K562 treated with DMSO at 1 percent for 12 hours (cell line): ENCODE data around the gene CEBPZOS. TPM values are rescaled to one million over a fixed set of nuclear protein-coding genes. Genes with fewer than 3 reads are reported as not detected.

Source experiments
- total RNA-seq: library from RNA; unstranded; fragments of 300-600 nt; gene quantifications from 2 replicates; pipeline ENCODE4 v1.2.3, GENCODE V29; 2022; ENCODE audit not compliant: insufficient read depth

The CEBPZOS gene
- 17.8 and 27.7 TPM in 2 replicates for total RNA-seq

DNA sequence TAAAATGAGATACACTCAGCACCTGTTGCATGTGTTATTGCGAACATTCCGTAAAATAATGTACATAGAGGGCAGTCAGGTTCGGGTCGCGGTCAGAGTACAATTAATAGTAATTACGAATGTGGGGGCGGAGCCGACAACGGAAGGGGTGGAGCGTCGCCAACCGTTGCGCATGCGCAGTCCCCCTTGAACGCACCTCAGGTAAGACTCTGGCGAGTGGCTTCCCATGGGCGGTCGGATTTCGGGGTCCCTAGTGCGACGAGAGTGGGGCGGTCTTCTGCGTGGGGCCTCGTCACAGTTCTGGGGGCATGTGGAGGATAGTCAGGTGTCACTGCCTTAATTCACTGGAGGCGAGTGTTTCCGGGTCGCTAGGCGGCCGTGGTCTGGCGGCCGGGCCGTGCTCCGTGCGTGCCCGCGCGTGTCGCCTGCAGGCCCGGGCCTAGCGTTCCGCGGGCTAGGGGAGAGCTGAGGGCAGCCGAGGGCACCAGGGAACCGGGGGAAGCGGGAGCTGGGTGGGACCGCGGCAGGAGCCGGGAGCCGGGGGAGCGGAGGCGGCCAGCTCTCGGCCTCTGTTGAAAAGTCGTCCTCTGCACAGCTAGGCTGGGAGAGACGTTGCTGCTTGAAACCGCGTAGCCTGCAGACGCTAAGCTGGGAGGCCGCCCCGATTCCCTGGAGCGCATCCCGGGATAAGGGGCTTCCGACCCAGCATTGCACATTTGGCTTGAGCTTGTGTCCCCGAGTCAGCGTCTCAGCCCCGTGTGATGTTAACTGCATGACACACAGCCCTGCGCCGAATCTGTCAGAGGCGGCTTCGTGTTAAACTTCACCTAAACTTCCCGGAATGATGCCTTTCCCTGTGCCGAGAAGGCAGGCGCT lies at the start of gene CEBPZOS:
Gene CEBPZOS (plus strand): TSS at position 177 of the 876 bp plus-strand sequence. CDS start 3,209 bp downstream, outside the sequence.

DNA sequence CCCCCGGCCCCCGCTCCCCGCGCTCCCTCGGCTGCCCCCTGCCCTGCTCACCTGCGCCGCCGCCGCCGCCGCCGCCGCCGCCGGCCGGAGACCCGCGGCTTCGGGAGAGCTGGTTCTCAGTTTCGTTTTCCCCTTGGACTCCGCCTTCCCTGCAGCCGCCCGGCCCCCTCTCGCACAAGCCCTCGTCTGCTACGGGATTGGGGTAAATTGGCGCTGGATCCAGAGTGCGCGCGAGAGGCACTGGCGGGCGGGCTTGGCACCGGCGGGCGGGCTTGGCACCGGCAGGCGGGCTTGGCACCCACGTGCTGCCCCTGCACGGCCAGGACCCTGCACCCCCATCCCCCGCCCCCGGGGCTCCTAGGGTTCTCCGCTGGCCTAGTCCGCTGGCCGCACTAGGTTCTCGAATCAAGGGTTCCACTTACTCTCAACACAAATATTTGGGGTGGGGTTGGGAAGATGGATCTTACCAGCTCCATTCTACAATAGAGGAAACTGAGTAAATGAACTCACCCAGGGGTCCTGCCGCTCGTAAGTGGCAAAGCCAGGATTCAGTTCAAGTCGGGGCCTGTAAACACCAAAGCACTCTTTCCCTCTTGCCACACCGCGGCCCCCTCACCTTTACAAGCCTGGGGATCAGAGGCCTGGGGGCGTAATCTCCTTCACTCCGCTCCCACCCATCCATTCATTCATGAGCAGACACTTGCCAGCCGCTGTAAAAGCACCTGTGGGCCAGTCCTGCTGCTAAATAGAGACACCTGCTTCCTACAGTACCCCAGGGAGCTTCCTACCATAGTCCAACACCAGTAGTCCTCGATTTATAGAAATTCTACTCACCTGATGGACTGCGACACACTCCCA lies 39.2 kb upstream of the CEBPZOS start, which contains the start of gene EIF2AK2:
Gene EIF2AK2 (minus strand): TSS at position 124 of the 858 bp plus-strand sequence. CDS start 9,174 bp downstream, outside the sequence.

DNA sequence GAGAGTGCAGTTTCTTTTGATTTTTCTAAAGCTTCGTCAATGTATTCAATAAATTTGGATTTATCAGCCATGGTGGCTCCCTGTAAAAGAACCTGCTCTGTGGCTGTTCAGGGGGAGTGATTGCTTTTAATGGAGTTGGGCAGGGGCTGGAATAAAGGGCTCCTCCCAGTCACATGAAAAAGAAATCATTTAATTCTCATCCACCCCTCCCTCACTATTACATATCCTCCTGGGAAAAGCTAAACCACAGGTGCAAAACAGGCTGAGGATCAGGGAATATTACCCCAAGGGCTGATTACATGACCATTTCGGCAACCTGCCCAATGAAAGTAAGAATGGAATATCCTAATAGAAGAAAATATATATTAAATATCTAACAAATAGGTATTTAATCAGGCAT lies 7.7 kb upstream of the CEBPZOS start, which contains the start of gene SULT6B1:
Gene SULT6B1 (minus strand): TSS at position 101 of the 400 bp plus-strand sequence. CDS start 30 bp downstream, at position 71.

DNA sequence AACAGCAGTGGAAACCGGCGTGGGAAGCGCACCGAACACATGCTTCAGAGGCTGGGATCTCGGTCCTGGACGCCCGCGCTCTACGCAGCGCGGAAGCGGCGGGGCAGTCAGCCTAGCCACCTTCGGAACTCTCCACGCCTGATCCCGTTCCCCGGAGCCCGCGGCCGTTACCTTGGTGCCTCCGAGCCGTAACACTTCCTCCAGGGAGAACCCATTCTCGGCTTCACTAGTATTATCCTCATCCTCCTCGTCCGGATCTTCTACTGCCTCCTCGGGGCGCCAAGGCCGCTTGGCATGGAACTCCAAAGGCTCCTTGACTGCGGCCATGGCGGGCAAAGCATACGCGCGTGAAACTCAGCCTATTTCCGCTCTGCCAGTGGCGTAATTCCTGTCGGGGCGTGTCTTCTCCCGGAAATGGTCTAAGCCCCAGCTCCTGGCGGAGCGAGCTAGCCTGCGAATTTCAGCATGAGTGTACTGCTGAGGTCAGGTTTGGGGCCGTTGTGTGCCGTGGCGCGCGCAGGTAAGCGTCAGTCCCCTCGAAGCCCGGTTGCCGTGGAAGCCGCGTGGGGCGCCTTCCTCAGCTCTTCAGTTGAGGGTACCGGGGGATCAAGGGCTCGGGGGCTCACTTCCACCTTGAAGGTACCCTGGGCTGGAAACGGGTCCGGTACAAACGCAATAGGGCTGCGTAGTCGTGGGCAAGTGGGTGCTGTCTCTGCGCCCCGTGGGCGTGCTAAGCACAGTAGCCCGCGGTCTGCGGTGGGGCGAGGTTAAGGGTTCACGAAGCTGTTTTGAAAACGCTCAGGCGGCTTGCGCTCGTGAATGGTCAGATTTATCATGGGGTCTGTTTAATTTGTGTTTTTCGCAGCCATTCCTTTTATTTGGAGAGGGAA lies 35.2 kb downstream of the CEBPZOS start, which contains the start of the genes CEBPZ and NDUFAF7:
Gene CEBPZ (minus strand): TSS at position 356 of the 890 bp plus-strand sequence. CDS start 29 bp downstream, at position 327.
Gene NDUFAF7 (plus strand): TSS at position 418 of the 890 bp plus-strand sequence. CDS start 48 bp downstream, at position 466.

Other genes with a start within 250 kb of the CEBPZOS start
- gene STRN, start 230.0 kb upstream of the CEBPZOS start, total RNA-seq: 2.3 and 14.6 TPM in 2 replicates
- gene HEATR5B, start 112.1 kb upstream of the CEBPZOS start, total RNA-seq: 1.8 and 12.4 TPM in 2 replicates
- 5.0 and 15.5 TPM in 2 replicates for gene GPATCH11, start 112.0 kb upstream of the CEBPZOS start, total RNA-seq
- gene EIF2AK2, start 39.5 kb upstream of the CEBPZOS start, total RNA-seq: 2.7 and 11.6 TPM in 2 replicates
- gene SULT6B1, start 7.8 kb upstream of the CEBPZOS start, total RNA-seq: not detected in 2 replicates
- 33.2 and 37.0 TPM in 2 replicates for gene CEBPZ, start 35.1 kb downstream of the CEBPZOS start, total RNA-seq
- gene NDUFAF7, start 35.2 kb downstream of the CEBPZOS start, total RNA-seq: 4.7 and 10.3 TPM in 2 replicates
- gene PRKD3, start 128.3 kb downstream of the CEBPZOS start, total RNA-seq: 5.2 and 16.4 TPM in 2 replicates
- gene QPCT, start 148.1 kb downstream of the CEBPZOS start, total RNA-seq: not detected in 2 replicates